ENCODE results near the gene TNFSF15. TPM values are rescaled to one million over a fixed set of nuclear protein-coding genes. Genes with fewer than 3 reads are reported as not detected.
A peak's percentile ranks its signal among the peaks of the same experiment; 100 is the strongest.
"Not testable (repeated sequence)": the region's sequence is repeated elsewhere in the genome, so short reads cannot be mapped to it uniquely, and the experiment has no call there.

Gene TNFSF15
- total RNA-seq, 1 donor from 2014 or later = 0.56 TPM

DNA sequence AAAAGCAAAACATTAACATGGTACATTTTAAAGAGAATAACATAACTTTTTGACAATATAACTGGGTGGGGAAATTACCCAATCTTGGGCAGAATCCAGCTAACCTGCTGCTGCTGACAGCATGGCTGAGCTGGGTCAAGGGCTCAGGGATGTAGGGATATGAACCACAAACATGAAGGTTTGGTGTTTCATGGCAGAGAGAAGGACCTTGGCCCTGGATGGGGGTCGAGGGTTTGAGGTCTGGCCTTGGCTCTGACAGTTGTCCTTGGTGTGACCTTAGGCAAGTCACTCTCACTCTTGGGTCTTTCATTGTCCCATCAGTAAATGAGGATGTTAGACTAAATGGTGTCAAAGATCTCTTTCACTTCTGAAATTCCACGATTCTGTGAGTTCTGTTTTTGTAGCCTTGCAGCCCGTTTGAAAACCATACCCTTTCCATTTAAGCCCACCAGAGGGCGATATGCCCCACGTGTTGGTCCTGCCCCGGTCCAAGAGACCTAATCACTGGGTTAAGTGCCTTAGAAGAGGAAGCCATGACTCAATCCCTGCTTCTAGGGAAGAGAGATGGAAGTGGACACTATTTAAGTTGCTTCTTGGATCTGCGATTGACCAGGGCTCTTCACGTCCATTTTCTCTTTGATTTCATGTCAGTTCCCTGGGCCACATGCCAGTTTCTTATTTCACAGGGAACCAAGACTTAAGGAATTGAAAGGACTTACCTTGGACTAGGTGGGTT, 67.1 kb downstream of the TNFSF15 start:
- H3K36me3 Mint-ChIP-seq (ENCODE audit: unreplicated experiment) = no peaks in the 10 kb centered on the region
- TF ChIP-seq, protein P1, sequence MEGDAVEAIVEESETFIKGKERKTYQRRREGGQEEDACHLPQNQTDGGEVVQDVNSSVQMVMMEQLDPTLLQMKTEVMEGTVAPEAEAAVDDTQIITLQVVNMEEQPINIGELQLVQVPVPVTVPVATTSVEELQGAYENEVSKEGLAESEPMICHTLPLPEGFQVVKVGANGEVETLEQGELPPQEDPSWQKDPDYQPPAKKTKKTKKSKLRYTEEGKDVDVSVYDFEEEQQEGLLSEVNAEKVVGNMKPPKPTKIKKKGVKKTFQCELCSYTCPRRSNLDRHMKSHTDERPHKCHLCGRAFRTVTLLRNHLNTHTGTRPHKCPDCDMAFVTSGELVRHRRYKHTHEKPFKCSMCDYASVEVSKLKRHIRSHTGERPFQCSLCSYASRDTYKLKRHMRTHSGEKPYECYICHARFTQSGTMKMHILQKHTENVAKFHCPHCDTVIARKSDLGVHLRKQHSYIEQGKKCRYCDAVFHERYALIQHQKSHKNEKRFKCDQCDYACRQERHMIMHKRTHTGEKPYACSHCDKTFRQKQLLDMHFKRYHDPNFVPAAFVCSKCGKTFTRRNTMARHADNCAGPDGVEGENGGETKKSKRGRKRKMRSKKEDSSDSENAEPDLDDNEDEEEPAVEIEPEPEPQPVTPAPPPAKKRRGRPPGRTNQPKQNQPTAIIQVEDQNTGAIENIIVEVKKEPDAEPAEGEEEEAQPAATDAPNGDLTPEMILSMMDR (IDR thresholded peaks at IDR 0.05) = peak; percentile 94
- no peaks in the 10 kb centered on the region for H3K9me3 Mint-ChIP-seq (ENCODE audit: unreplicated experiment)
- H3K4me1 Mint-ChIP-seq (ENCODE audit: unreplicated experiment) = peaks cover 17% of the 10 kb centered on the region
- H3K27me3 Mint-ChIP-seq (ENCODE audit: unreplicated experiment) = peaks cover 3% of the 10 kb centered on the region
- no peak overlapping the region for H3K27ac Mint-ChIP-seq (ENCODE audit: unreplicated experiment)
- H3K4me3 Mint-ChIP-seq (ENCODE audit: unreplicated experiment) = no peak overlapping the region
- DNase-seq (ENCODE audit: extremely low spot score, unreplicated experiment) = peak; percentile 88

DNA sequence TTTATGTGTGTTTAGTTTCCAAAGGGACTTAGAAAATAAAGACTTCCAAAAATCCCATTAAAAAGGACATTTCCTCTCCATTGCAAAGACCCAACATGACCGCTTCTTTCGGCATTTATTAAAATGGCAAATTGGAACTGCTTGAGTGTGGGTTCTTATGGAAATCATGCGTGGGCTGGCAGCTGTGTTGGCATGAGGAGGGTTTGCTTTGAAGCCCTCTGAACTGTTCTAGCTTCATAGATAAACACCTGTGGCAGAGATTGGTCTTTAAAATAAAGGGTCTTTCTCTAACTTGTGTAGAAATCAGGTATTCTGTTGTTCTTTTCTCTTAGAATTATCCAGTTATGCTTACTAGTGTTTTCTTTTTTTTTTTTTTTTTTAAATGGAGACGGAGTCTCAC, 68.0 kb downstream of the TNFSF15 start:
- Mint-ChIP-seq H3K4me1 (ENCODE audit: unreplicated experiment) (peaks cover 15% of the 10 kb centered on the region), H3K27ac (ENCODE audit: unreplicated experiment) (no peak overlapping the region), H3K27me3 (ENCODE audit: unreplicated experiment) (peaks cover 3% of the 10 kb centered on the region), H3K4me3 (ENCODE audit: unreplicated experiment) (no peak overlapping the region), H3K36me3 (ENCODE audit: unreplicated experiment) (no peaks in the 10 kb centered on the region), H3K9me3 (ENCODE audit: unreplicated experiment) (no peaks in the 10 kb centered on the region)
- DNase-seq (ENCODE audit: extremely low spot score, unreplicated experiment) = no peak
- TF ChIP-seq, protein P1 (IDR thresholded peaks at IDR 0.05) = no peak

DNA sequence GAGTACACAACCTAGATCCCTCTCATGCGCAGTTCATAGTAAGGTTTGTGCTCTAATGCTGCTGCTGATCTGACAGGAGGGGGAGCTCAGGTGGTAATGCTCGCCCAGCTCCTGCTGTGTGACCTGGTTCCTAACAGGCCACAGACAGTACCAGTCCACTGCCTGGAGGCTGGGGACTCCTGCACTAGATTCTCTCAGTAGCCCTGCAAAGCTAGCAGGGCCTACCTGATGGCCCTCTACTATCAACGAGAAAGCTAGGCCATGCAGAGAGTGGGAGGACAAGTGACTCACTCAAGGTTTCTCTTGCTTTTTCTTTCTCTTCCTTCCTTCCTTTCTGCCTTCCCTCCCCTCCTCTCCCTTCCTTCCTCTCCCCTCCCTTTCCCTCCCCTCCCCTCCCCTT, 68.7 kb downstream of the TNFSF15 start:
- no peak for DNase-seq (ENCODE audit: extremely low spot score, unreplicated experiment)
- TF ChIP-seq, protein P1 (IDR thresholded peaks at IDR 0.05) = no peak
- H3K36me3 Mint-ChIP-seq (ENCODE audit: unreplicated experiment) = no peaks in the 10 kb centered on the region
- H3K27ac Mint-ChIP-seq (ENCODE audit: unreplicated experiment) = no peak overlapping the region
- H3K27me3 Mint-ChIP-seq (ENCODE audit: unreplicated experiment) = peaks cover 3% of the 10 kb centered on the region
- H3K9me3 Mint-ChIP-seq (ENCODE audit: unreplicated experiment) = no peaks in the 10 kb centered on the region
- H3K4me3 Mint-ChIP-seq (ENCODE audit: unreplicated experiment) = no peak overlapping the region
- H3K4me1 Mint-ChIP-seq (ENCODE audit: unreplicated experiment) = peaks cover 15% of the 10 kb centered on the region

DNA sequence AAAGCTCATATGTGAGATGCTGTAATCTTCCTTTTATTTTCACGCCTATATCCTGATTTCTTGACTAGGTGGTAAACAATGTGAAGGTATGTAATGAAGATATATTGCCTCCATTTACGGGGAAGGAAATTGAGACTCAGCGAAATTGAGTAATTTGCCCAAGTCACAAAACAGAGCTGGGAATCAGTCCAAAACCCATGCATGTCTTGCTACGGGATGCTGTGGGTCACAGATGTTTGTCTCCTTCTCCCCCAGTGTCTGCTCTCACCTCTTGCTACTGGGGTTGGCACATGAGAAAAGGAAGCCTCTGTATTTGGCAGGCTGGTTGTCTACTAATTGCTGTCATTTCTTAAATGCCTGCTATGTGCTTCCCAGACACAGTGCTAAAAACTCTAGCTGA, 70.1 kb downstream of the TNFSF15 start:
- no peak overlapping the region for H3K4me3 Mint-ChIP-seq (ENCODE audit: unreplicated experiment)
- H3K4me1 Mint-ChIP-seq (ENCODE audit: unreplicated experiment) = peaks cover 15% of the 10 kb centered on the region
- H3K27ac Mint-ChIP-seq (ENCODE audit: unreplicated experiment) = no peak overlapping the region
- no peaks in the 10 kb centered on the region for H3K36me3 Mint-ChIP-seq (ENCODE audit: unreplicated experiment)
- DNase-seq (ENCODE audit: extremely low spot score, unreplicated experiment) = no peak
- TF ChIP-seq, protein P1 (IDR thresholded peaks at IDR 0.05) = no peak
- peaks cover 3% of the 10 kb centered on the region for H3K27me3 Mint-ChIP-seq (ENCODE audit: unreplicated experiment)
- H3K9me3 Mint-ChIP-seq (ENCODE audit: unreplicated experiment) = no peaks in the 10 kb centered on the region

GRCh38 chr9:114735139-114735538, 70.7 kb downstream of the TNFSF15 start:
- H3K9me3 Mint-ChIP-seq (ENCODE audit: unreplicated experiment); H3K27ac Mint-ChIP-seq (ENCODE audit: unreplicated experiment); H3K27me3 Mint-ChIP-seq (ENCODE audit: unreplicated experiment); H3K4me3 Mint-ChIP-seq (ENCODE audit: unreplicated experiment); DNase-seq (ENCODE audit: extremely low spot score, unreplicated experiment); H3K36me3 Mint-ChIP-seq (ENCODE audit: unreplicated experiment): not testable (repeated sequence)
- H3K4me1 Mint-ChIP-seq (ENCODE audit: unreplicated experiment) = peaks cover 12% of the 10 kb centered on the region

Other genes with a start within 250 kb of the TNFSF15 start
- 118 and 123 TPM in 2 replicates for gene ATP6V1G1, start 218.3 kb downstream of the TNFSF15 start, total RNA-seq
- 15.9 and 16.1 TPM in 2 replicates for gene TMEM268, start 194.7 kb downstream of the TNFSF15 start, total RNA-seq
- gene TEX53, start 148.2 kb downstream of the TNFSF15 start, total RNA-seq = not detected in 2 replicates
- not detected in 2 replicates for gene TEX48, start 123.8 kb downstream of the TNFSF15 start, total RNA-seq
- not detected in 2 replicates for gene TNFSF8, start 124.6 kb upstream of the TNFSF15 start, total RNA-seq